Gastroesophageal sphincter (tissue), 4 donors: Measurements from ENCODE around the gene IFNL3. TPM values are rescaled to one million over a fixed set of nuclear protein-coding genes. Genes with fewer than 3 reads are reported as not detected.
"Not testable (repeated sequence)": the region's sequence is repeated elsewhere in the genome, so short reads cannot be mapped to it uniquely, and the experiment has no call there.

ENCODE experiments used
- ATAC-seq: fragments of 150-250 bp; one replicate; pipeline ENCODE4 v1.9.1; 2016; ENCODE audit warnings: mild to moderate bottlenecking, moderate library complexity
- H3K27ac ChIP-seq, 4 donors: fragments of 200-600 bp; sonication (generic) in 3 of 4; 1 replicate in 3 of 4; 2 replicates in 1 of 4; pipeline ENCODE4 v1.5.1; 2016 to 2019
- H3K27me3 ChIP-seq: fragments of 200-600 bp; sonication (generic); one replicate; pipeline ENCODE4 v1.5.1; 2019
- H3K36me3 ChIP-seq, 2 donors: fragments of 200-600 bp; sonication (generic); one replicate each; pipeline ENCODE4 v1.5.1; 2019; ENCODE audit warnings: control low read depth in 1 of 2
- H3K4me1 ChIP-seq, 3 donors: fragments of 200-600 bp; sonication (generic); 1 replicate in 2 of 3; 2 replicates in 1 of 3; pipeline ENCODE4 v1.5.1; 2016 to 2019; ENCODE audit warnings: control low read depth in 2 of 3
- H3K4me3 ChIP-seq, 2 donors: fragments of 200-600 bp; sonication (generic); one replicate each; pipeline ENCODE4 v1.5.1; 2019; ENCODE audit warnings: mild to moderate bottlenecking in 1 of 2, moderate library complexity in 1 of 2
- H3K9me3 ChIP-seq, 3 donors: fragments of 200-600 bp; sonication (generic); one replicate each; pipeline ENCODE4 v1.5.1; 2017 to 2019; ENCODE audit warnings: control low read depth in 2 of 3
- CTCF ChIP-seq, 4 experiments: fragments of 200-600 bp in 2 of 4; fragments of 450-650 bp in 2 of 4; sonication (generic) in 1 of 4; IDR thresholded peaks; one replicate each; pipeline ENCODE4 v1.5.1; 2017 to 2019; ENCODE audit warnings: antibody characterized with exemption in 4 of 4, mild to moderate bottlenecking in 2 of 4, moderate library complexity in 2 of 4
- EP300 ChIP-seq: sonication (generic); formaldehyde crosslinking; IDR thresholded peaks from one replicate; pipeline ENCODE4 v1.6.1; 2017; ENCODE audit warnings: antibody characterized with exemption, mild to moderate bottlenecking
- POLR2A ChIP-seq, 2 donors: fragments of 450-650 bp; IDR thresholded peaks; one replicate each; pipeline ENCODE4 v1.6.1; 2017; ENCODE audit warnings: antibody characterized with exemption in 2 of 2, mild to moderate bottlenecking in 2 of 2, moderate library complexity in 1 of 2
- POLR2AphosphoS5 ChIP-seq: sonication (generic); formaldehyde crosslinking; IDR thresholded peaks from one replicate; pipeline ENCODE4 v1.6.1; 2017; ENCODE audit warnings: antibody characterized with exemption
- WGBS, 2 donors: methylation state at CpG; one replicate each; pipeline ENCODE4 v1.1.5; 2018; ENCODE audit warnings: low coverage in 1 of 2; 5-methylcytosine and 5-hydroxymethylcytosine counted together
- total RNA-seq, 4 donors: library from RNA; depleted of rRNA; stranded (reverse); fragments of >200 nt; gene quantifications; one replicate each; pipeline ENCODE4 v1.1.0, GENCODE V29; 2016

Gene IFNL3
- total RNA-seq, 4 donors from 2014 or later = not detected

GRCh38 chr19:39217094-39217493 is 27.7 kb downstream of the IFNL3 start:
- Histone ChIP-seq H3K27me3 (peaks cover 82% of the 10 kb centered on the region), H3K9me3 (peaks cover 0 to 32% (median 0%) of the 10 kb centered on the region in 3 donors), H3K36me3 (no peaks in the 10 kb centered on the region), H3K4me1 (no peaks in the 10 kb centered on the region), H3K4me3 (no peak overlapping the region), H3K27ac (no peak overlapping the region)
- 78 to 80% methylated on average over 1 to 5 of the region's 5 CpGs for WGBS, 2 donors
- no peak for TF ChIP-seq POLR2AphosphoS5
- no peak for TF ChIP-seq POLR2A (IDR thresholded peaks at IDR 0.05)
- TF ChIP-seq CTCF (IDR thresholded peaks at IDR 0.05) = no peak
- TF ChIP-seq EP300 = no peak
- ATAC-seq = no peak

- Histone ChIP-seq H3K27me3 (peaks cover 75% of the 10 kb centered on the region), H3K9me3 (peaks cover 0 to 32% (median 0%) of the 10 kb centered on the region in 3 donors)
- H3K27ac ChIP-seq, ATAC-seq, H3K36me3 ChIP-seq, H3K4me1 ChIP-seq, H3K4me3 ChIP-seq: not testable (repeated sequence)
- WGBS, 2 donors = 68 to 100% methylated on average over 1 to 2 of the region's 3 CpGs
Measured at GRCh38 chr19:39215323-39215722, 29.5 kb downstream of the IFNL3 start.

- Histone ChIP-seq H3K4me3 (no peak overlapping the region), H3K27me3 (peaks cover 59% of the 10 kb centered on the region), H3K9me3 (peaks cover 0 to 24% (median 0%) of the 10 kb centered on the region in 3 donors), H3K4me1 (no peaks in the 10 kb centered on the region), H3K27ac (no peak overlapping the region), H3K36me3 (no peaks in the 10 kb centered on the region)
- 20 to 27% methylated on average over 3 to 4 of the region's 8 CpGs for WGBS, 2 donors
- TF ChIP-seq CTCF (IDR thresholded peaks at IDR 0.05) (peak in 1 of 4 experiments; percentile 30), POLR2A (IDR thresholded peaks at IDR 0.05) (no peak)
- ATAC-seq = no peak
Measured at GRCh38 chr19:39212375-39212742, 32.4 kb downstream of the IFNL3 start.

GRCh38 chr19:39211731-39212374 is 33.0 kb downstream of the IFNL3 start:
- no peak for TF ChIP-seq POLR2AphosphoS5
- no peak for TF ChIP-seq POLR2A (IDR thresholded peaks at IDR 0.05)
- no peak for TF ChIP-seq CTCF (IDR thresholded peaks at IDR 0.05)
- TF ChIP-seq EP300 = no peak

GRCh38 chr19:39209196-39209595 is 35.6 kb downstream of the IFNL3 start:
- H3K4me3 ChIP-seq = no peak overlapping the region
- H3K9me3 ChIP-seq = no peaks in the 10 kb centered on the region
- H3K4me1 ChIP-seq = no peaks in the 10 kb centered on the region
- 56 to 63% methylated on average over 4 to 5 of the region's 7 CpGs for WGBS, 2 donors
- no peaks in the 10 kb centered on the region for H3K36me3 ChIP-seq
- TF ChIP-seq CTCF (IDR thresholded peaks at IDR 0.05) (no peak), POLR2AphosphoS5 (no peak), EP300 (no peak), POLR2A (IDR thresholded peaks at IDR 0.05) (no peak)
- no peak for ATAC-seq
- peaks cover 62% of the 10 kb centered on the region for H3K27me3 ChIP-seq
- H3K27ac ChIP-seq = no peak overlapping the region

More at GRCh38 chr19:39211731-39212374, 33.0 kb downstream of the IFNL3 start:
- H3K4me1 ChIP-seq = no peaks in the 10 kb centered on the region
- no peak for ATAC-seq
- no peaks in the 10 kb centered on the region for H3K36me3 ChIP-seq
- peaks cover 0 to 19% (median 0%) of the 10 kb centered on the region in 3 donors for H3K9me3 ChIP-seq
- no peak overlapping the region for H3K27ac ChIP-seq
- H3K27me3 ChIP-seq = peaks cover 59% of the 10 kb centered on the region
- WGBS, 2 donors = 55 to 61% methylated on average over 3 of the region's 13 CpGs
- H3K4me3 ChIP-seq = no peak overlapping the region
